ENCODE results near the gene RITA1. TPM values are rescaled to one million over a fixed set of nuclear protein-coding genes. Genes with fewer than 3 reads are reported as not detected.

The RITA1 gene, protein sequence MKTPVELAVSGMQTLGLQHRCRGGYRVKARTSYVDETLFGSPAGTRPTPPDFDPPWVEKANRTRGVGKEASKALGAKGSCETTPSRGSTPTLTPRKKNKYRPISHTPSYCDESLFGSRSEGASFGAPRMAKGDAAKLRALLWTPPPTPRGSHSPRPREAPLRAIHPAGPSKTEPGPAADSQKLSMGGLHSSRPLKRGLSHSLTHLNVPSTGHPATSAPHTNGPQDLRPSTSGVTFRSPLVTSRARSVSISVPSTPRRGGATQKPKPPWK
- total RNA-seq: 28.9 and 43.7 TPM in 2 replicates

DNA sequence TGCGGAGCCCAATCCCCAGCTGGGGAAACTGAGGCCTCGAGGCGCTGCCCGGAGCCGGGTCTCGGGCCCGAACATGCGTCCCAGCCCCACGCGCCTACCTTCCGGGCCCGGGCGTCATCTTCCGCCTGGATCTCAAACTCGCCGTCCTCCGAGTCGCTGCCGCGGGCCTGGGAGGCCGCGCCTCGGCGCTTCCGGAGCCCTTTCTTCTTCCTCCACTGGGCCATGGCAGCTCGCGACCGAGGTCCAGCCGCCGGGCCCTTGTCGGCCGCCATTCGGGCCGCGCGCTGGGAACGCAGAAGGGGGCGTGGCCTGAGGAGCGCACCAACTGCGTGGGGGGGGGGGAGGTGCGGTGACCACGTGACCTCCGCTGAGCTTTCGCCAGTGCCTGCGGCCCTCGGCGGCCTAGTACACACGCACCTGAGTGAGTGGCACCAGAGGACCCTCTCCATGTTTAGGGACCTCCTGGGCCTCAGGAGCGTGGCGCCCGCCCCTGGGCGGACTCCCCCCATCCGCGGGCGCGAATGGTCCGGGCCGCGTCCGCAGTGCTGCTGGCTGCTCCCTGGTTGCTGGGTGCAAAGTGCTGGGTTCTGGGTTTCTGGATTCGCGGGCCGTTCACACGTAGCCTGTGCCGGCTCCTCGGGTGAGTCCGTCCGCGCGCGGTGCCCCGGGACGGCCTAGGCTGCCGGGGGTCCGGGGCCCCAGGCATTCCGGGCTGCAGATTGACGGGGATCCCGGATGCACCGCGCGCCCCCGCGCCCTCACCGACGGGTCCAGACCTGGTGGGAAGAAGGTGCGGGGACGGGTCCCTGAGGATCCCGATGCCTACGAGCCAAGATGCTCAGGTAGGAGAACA, at the start of gene RITA1, which contains the start of gene DDX54:
Gene RITA1, plus strand, starts transcription at position 542 of the 853 bp plus-strand sequence. CDS start 1,026 bp downstream, outside the sequence.
Gene DDX54, minus strand, starts transcription at position 299 of the 853 bp plus-strand sequence. Its CDS starts 27 bp downstream, at position 272.

DNA sequence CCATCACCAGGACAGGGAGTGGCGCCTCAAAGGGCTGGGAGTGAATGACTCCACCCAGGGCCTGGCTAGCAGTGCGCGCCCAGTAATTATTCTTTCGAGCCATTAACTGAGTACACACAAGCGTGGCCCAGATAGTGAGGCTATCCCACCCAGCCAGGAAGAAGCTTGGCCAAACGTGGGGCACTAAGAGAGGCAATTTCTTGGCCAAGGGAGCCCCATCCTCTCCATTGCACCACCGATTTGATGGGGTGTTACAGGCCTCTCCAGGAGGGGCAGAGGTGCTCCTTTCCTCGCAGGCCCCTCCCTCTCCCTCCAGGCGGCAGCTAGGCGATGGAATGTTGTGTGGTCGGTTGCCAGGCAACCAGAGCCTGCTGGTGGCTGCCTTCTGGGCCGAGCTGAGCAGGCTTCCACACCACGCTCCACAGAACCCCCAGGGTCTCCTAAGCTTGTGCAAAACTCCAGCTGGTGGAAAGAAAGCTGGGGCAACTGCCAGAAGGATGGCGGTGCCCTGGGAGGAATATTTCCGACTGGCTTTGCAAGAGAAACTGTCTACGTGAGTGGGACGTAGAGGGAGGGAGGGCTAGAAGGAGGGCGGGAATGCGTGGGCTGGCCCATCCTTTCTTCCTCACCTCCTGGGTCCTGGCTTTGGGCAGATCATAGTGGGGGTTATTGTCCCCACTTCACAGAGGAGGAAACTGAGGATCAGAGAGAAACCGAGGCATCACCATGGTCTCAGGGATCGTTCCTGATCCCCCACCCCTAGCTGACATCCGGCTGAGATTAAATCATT, 36.0 kb upstream of the RITA1 start, which contains the start of gene CFAP73:
Gene CFAP73, plus strand, starts transcription at position 364 of the 790 bp plus-strand sequence. Its CDS starts 134 bp downstream, at position 498.

DNA sequence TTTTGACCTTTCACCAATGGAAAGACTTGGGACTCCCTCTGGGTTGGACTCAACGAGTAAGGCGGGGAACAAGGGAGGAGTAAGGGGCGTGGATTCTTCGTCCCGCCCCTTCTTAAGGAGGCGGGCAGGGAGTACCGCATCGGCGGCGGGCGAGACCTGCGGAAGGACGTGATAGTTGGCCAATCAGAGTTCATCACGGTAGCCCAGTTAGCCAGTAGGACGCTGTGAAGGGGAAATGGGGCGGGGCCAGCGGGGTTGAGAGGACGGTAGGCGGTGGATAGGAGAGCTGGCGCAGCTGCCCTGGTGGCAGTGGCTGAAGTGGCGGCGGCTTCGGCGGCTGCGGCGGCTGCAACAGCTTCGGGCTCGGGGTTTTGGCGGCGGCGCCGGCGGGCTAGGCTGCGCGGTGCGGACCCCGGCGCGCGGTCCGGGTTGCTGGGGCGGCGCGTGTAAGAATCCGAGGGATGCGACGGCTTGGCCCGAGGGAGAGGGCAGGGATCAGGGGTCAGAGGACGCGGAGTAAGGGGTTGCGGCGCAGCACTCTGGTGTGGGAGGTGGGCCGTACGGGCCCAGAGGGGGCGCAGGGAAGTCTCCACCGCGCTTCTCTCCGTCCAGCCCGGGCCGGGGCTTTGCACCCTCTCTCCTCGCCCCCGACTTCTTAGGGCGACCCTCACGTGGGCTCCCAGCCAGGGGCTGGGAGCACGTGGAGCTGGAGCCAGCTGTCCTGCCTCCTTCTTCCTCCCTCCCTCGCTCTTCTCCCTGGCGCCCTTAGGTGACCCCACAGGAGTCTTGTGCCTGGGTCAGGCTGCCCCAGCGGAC, 35.9 kb downstream of the RITA1 start, which contains the start of gene TPCN1:
Gene TPCN1, plus strand, starts transcription at position 284 of the 816 bp plus-strand sequence. CDS start 5,389 bp downstream, outside the sequence.

Other genes starting within 250 kb of the RITA1 start
- gene OAS3, start 247.2 kb upstream of the RITA1 start, total RNA-seq: 18.8 and 20.4 TPM in 2 replicates
- 2.7 and 3.5 TPM in 2 replicates for gene OAS2, start 207.2 kb upstream of the RITA1 start, total RNA-seq
- not detected in 2 replicates for gene DTX1, start 129.0 kb upstream of the RITA1 start, total RNA-seq
- gene RASAL1, start 50.0 kb upstream of the RITA1 start, total RNA-seq: 0.04 and 0.08 TPM in 2 replicates
- gene CFAP73, start 36.0 kb upstream of the RITA1 start, total RNA-seq: not detected in 2 replicates
- gene DDX54, start 243 bp upstream of the RITA1 start, total RNA-seq: 65.5 and 86.8 TPM in 2 replicates
- gene TPCN1, start 35.7 kb downstream of the RITA1 start, total RNA-seq: 23.4 and 44.7 TPM in 2 replicates
- 11.5 and 21.9 TPM in 2 replicates for gene SLC8B1, start 149.4 kb downstream of the RITA1 start, total RNA-seq
- gene PLBD2, start 172.9 kb downstream of the RITA1 start, total RNA-seq: 18.0 and 21.6 TPM in 2 replicates
- not detected in 2 replicates for gene SDS, start 218.2 kb downstream of the RITA1 start, total RNA-seq
- 3.3 and 9.1 TPM in 2 replicates for gene SDSL, start 236.7 kb downstream of the RITA1 start, total RNA-seq

Measured in hair follicular keratinocyte (primary cell).